ENCODE measurements around the gene DEK. TPM values are rescaled to one million over a fixed set of nuclear protein-coding genes. Genes with fewer than 3 reads are reported as not detected.

The DEK gene
- total and polyA plus RNA-seq, 12 donors, result 23.0 to 78.3 (median 51.9) TPM

- no peak for ATAC-seq
- 90 to 91% methylated on average over 2 of the region's 2 CpGs for WGBS, 2 donors
- intact Hi-C loops (cut with DNase I), result no loop called here
- H3K9me3 ChIP-seq, result no peaks in the 10 kb centered on the region
- TF ChIP-seq CTCF (IDR thresholded peaks at IDR 0.05), result no peak
- DNase-seq, result no peak
- no peaks in the 10 kb centered on the region for H3K4me1 ChIP-seq
- no peak overlapping the region for H3K27ac ChIP-seq
- H3K27me3 ChIP-seq, result no peaks in the 10 kb centered on the region
- no peak overlapping the region for H3K4me3 ChIP-seq
- peaks cover 0 to 100% (median 12%) of the 10 kb centered on the region in 9 donors for H3K36me3 ChIP-seq
Measured at GRCh38 chr6:18248698-18249097, 15.6 kb downstream of the DEK start.

- ATAC-seq, result no peak
- peaks cover 0 to 5% (median 0%) of the 10 kb centered on the region in 9 donors for H3K4me1 ChIP-seq
- intact Hi-C loops (cut with DNase I), result no loop called here
- H3K27ac ChIP-seq, result no peak overlapping the region
- peaks cover 0 to 100% (median 12%) of the 10 kb centered on the region in 9 donors for H3K36me3 ChIP-seq
- no peak for DNase-seq
- H3K27me3 ChIP-seq, result no peaks in the 10 kb centered on the region
- no peaks in the 10 kb centered on the region for H3K9me3 ChIP-seq
- H3K4me3 ChIP-seq, result no peak overlapping the region
- no peak for TF ChIP-seq CTCF (IDR thresholded peaks at IDR 0.05)
Measured at GRCh38 chr6:18247002-18247401, 17.3 kb downstream of the DEK start.

- intact Hi-C loops (cut with DNase I), result no loop called here
- H3K4me3 ChIP-seq, result no peak overlapping the region
- peaks cover 0 to 5% (median 0%) of the 10 kb centered on the region in 9 donors for H3K4me1 ChIP-seq
- no peak overlapping the region for H3K27ac ChIP-seq
- ATAC-seq (no peak), DNase-seq (no peak)
- no peaks in the 10 kb centered on the region for H3K9me3 ChIP-seq
- no peaks in the 10 kb centered on the region for H3K27me3 ChIP-seq
- H3K36me3 ChIP-seq, result peaks cover 0 to 100% (median 12%) of the 10 kb centered on the region in 9 donors
- no peak for TF ChIP-seq CTCF (IDR thresholded peaks at IDR 0.05)
Measured at GRCh38 chr6:18246205-18246604, 18.1 kb downstream of the DEK start.

GRCh38 chr6:18245642-18246041, 18.7 kb downstream of the DEK start:
- no peak for TF ChIP-seq CTCF (IDR thresholded peaks at IDR 0.05)
- Histone ChIP-seq H3K4me1 (peaks cover 0 to 5% (median 0%) of the 10 kb centered on the region in 9 donors), H3K9me3 (no peaks in the 10 kb centered on the region), H3K36me3 (peaks cover 0 to 100% (median 12%) of the 10 kb centered on the region in 9 donors), H3K27ac (no peak overlapping the region), H3K4me3 (no peak overlapping the region), H3K27me3 (no peaks in the 10 kb centered on the region)
- intact Hi-C loops (cut with DNase I), result no loop called here
- 86 to 89% methylated on average over 7 of the region's 7 CpGs for WGBS, 2 donors
- ATAC-seq (no peak), DNase-seq (no peak)

Measured in heart right ventricle (tissue), 16 donors.